Left cardiac atrium (tissue), 4 donors: ENCODE data around the gene NCBP3. TPM values are rescaled to one million over a fixed set of nuclear protein-coding genes. Genes with fewer than 3 reads are reported as not detected.
A peak's percentile ranks its signal among the peaks of the same experiment; 100 is the strongest.

ENCODE experiments used
- ATAC-seq, 2 donors: fragments of 200-7000 bp; cut with Tn5 transposase; one replicate each; pipeline ENCODE4 v1.9.1; 2020; ENCODE audit warnings: mild to moderate bottlenecking in 2 of 2, moderate library complexity in 2 of 2
- DNase-seq: peaks from one replicate; pipeline ENCODE4 v3.0.0-alpha.2; 2020
- intact Hi-C, 2 donors: fragments of 100-400 bp; cut with DNase I; formaldehyde crosslinking; loops; one replicate each; pipeline versions ENCODE4 v1.14.1 to v1.15.1; 2022 to 2023
- total RNA-seq, 2 donors: library from RNA; stranded (reverse); fragmentation: NEBNext Ultra II Directional; extraction: Animal tissue kit (Norgen Biotek cat#: 25700); gene quantifications; one replicate each; pipeline ENCODE4 v1.2.1, GENCODE V29; 2021
- donor health status: DM: no; HTN: yes; CAD: no.
- donor health status: DM: no; HTN: yes; CAD: no; lungs with severe emphysema.
- donor health status: DM: yes; HTN: yes; CAD: no.
- donor health status: Dilated cardiomyopathy.

The NCBP3 gene
- total RNA-seq, 2 donors from 2014 or later = 16.3 to 24.4 TPM

- ATAC-seq = peak in 1 of 2 donors; percentile 55
These were observed 75.6 kb downstream of the NCBP3 start for GRCh38 chr17:3770466-3770865.

GRCh38 chr17:3768769-3769168 is 77.3 kb downstream of the NCBP3 start:
- intact Hi-C loops = no loop called here

More at GRCh38 chr17:3770466-3770865, 75.6 kb downstream of the NCBP3 start:
- no peak for DNase-seq
- intact Hi-C loops = no loop called here

GRCh38 chr17:3768341-3768740 is 77.7 kb downstream of the NCBP3 start:
- ATAC-seq (no peak), DNase-seq (no peak)
- intact Hi-C loops = no loop called here

More at GRCh38 chr17:3768769-3769168, 77.3 kb downstream of the NCBP3 start:
- DNase-seq (no peak), ATAC-seq (no peak)

GRCh38 chr17:3766779-3767178 is 79.3 kb downstream of the NCBP3 start:
- DNase-seq (no peak), ATAC-seq (no peak)
- intact Hi-C loops = no loop called here

- no peak for ATAC-seq
- intact Hi-C loops = no loop called here
- DNase-seq = no peak
These were observed 80.1 kb downstream of the NCBP3 start for GRCh38 chr17:3765981-3766380.

- ATAC-seq (no peak), DNase-seq (peak; percentile 7)
- intact Hi-C loops = no loop called here
These were observed 82.3 kb downstream of the NCBP3 start for GRCh38 chr17:3763777-3764170.

GRCh38 chr17:3762922-3763776 is 82.9 kb downstream of the NCBP3 start:
- ATAC-seq = no peak
- DNase-seq = peak; percentile 4
- intact Hi-C loops = no loop called here

GRCh38 chr17:3761918-3762380 is 84.1 kb downstream of the NCBP3 start:
- ATAC-seq (no peak), DNase-seq (peak; percentile 2)
- intact Hi-C loops = no loop called here

GRCh38 chr17:3761036-3761917 is 84.8 kb downstream of the NCBP3 start:
- intact Hi-C loops = no loop called here
- DNase-seq (peak; percentile 14), ATAC-seq (no peak)

- intact Hi-C loops = no loop called here
- no peak for ATAC-seq
- DNase-seq = no peak
These were observed 86.3 kb downstream of the NCBP3 start for GRCh38 chr17:3759597-3760216.

GRCh38 chr17:3755335-3756030 is 90.6 kb downstream of the NCBP3 start:
- DNase-seq (no peak), ATAC-seq (no peak)
- intact Hi-C loops = no loop called here

GRCh38 chr17:3754458-3755334 is 91.3 kb downstream of the NCBP3 start:
- DNase-seq (no peak), ATAC-seq (peak; percentile 61 to 70)
- intact Hi-C loops = no loop called here

- intact Hi-C loops = no loop called here
- ATAC-seq (no peak), DNase-seq (no peak)
These were observed 92.0 kb downstream of the NCBP3 start for GRCh38 chr17:3754066-3754457.

- no peak for ATAC-seq
- intact Hi-C loops = no loop called here
- DNase-seq = no peak
These were observed 92.4 kb downstream of the NCBP3 start for GRCh38 chr17:3753624-3754023.
